NCI-H748 (cell line): ENCODE results near the gene PRMT5.
"Not testable (repeated sequence)": the region's sequence is repeated elsewhere in the genome, so short reads cannot be mapped to it uniquely, and the experiment has no call there.

ENCODE experiments used
- DNase-seq: peaks from one replicate; lab custom pipeline; 2025; ENCODE audit not compliant: unreplicated experiment; lab: John Stamatoyannopoulos, UW

PRMT5 gene

DNA sequence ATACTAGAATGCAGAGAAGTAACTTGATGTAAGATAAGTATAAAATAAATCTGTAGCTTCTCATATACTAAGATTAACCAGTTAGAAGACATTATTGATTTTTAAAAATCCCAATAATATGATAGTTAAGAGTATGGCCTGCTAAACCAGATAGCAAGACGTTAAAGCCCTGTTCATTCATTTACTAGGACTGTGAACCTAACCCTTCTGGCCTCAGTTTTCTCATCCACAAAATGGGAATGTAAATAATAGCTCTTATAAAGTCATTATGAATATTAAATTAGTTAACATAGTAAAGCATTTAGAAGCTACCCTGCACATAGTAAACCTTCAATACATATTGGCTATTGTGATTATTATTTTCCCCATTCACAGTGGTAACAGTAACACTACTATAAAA lies 6.0 kb upstream of the PRMT5 start:
- no peak for DNase-seq

GRCh38 chr14:22932146-22932545 lies 3.0 kb upstream of the PRMT5 start:
- no peak for DNase-seq

DNA sequence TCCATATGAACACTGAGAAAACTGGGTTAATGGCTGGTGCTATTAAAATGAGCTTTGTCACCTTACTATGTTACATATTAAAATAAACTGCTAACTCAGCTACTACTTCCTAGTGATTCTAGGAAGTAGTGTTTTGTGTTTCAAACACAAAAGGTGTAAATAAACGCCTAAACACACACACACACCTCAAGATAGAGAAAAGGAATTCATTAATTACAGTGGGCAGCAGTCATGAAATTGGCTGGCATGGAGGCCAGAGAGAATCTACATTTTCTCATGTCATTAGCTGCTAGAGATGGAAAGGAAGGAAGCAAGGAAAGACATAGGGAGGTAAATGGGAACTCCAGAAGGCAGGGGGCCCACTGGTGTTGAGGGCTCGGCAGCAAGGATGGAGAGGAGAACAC lies 787 bp upstream of the PRMT5 start:
- DNase-seq: no peak

DNA sequence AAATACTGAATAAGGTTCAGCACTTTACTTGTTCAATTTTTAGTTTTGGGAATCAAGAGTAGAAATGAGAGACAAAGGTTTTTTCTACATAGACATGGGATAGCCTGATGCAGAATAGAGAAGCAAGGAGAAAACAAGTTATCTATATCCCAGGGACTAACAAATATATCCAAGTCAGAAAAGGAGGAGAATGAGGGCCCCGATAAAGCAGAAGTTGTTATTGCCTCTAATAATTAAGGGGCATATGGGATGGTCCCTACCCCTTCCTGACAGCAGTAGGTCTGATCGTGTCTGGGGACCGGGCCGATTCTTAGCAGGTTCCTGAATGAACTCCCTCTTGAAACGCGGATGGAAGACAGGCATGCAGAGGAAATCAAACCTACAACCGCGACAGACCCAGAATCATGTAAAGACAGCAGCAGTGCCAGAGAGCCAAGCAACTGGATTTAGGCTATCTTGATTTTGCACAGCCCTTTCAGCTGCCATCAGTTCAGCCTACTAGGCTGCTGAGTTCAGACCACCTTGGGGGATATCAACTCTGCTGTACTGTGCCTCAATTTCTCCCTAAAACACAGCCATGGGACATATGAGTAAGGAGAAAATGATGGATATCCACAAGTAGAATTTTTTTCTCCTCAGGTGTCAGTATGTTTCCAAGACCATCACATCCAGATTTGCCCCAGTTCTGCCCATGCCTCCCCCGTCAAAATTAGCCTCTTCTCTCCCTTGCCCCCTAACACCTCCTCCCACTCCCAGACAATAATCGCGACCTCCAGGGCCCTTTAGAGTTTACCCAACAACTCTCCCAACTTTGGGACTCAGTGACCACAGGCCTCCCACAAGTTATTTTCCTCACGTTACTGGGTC lies 706 bp downstream of the PRMT5 start:
- no peak for DNase-seq

- DNase-seq: no peak
Measured at GRCh38 chr14:22926316-22926715, 2.9 kb downstream of the PRMT5 start.

DNA sequence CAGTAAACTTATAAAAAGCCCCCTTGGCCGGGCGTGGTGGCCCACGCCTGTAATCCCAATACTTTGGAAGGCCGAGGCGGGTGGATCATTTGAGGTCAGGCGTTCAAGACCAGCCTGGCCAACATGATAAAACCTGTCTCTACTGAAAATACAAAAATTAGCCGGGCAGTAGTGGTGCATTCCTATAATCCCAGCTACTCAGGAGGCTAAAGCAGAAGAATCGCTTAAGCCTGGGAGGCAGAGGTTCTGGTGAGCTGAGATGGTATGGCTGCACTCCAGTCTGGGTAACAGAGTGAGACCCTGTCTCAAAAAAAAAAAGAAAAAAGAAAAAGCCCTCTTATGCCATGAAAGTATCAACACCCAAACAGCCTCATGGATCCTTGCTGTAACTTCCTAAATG lies 3.7 kb downstream of the PRMT5 start:
- no peak for DNase-seq

GRCh38 chr14:22923746-22924145 lies 5.4 kb downstream of the PRMT5 start:
- no peak for DNase-seq

GRCh38 chr14:22922294-22922693 lies 6.9 kb downstream of the PRMT5 start:
- DNase-seq: no peak

DNA sequence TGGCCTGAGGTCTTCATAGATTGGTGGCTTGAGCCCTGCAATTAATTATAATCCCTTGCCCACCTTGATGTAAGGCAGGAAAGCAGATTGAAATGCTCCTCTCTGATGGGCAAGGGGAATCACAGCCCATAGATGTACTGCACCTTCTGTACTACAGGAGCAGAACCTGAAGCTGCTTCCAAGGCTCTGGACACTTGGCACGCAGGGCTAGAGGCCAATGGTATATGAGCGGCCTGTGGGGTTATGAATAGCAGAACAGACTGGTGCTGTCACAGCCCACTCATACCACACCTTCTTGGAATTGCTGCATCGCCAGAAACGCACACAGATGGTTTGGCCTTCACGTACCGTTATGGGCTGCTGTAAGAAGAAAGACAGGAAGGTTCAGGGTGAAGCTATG lies 8.5 kb downstream of the PRMT5 start:
- DNase-seq: no peak

DNA sequence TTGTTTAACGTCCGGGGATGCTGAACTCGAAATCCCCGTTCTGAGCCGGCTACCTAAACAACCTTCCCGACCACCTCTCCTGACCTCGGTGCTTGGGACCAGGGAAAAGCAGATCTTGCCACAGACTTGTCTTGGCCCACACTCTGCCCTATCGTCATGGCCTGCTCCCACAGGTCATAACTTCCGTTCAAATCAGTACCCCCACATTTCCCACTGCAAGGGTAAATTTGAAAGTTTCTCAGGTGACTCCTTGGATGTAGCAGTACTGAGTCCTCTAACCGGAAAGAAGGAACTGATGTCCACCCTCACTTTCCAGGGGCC lies 9.6 kb downstream of the PRMT5 start:
- no peak for DNase-seq

GRCh38 chr14:22918804-22919600 lies 10.2 kb downstream of the PRMT5 start, which contains the start of gene RBM23:
Gene RBM23, minus strand, starts transcription at chr14:22919149.
- DNase-seq: peak; percentile 100

GRCh38 chr14:22915886-22916521 lies 13.2 kb downstream of the PRMT5 start:
- DNase-seq: no peak

DNA sequence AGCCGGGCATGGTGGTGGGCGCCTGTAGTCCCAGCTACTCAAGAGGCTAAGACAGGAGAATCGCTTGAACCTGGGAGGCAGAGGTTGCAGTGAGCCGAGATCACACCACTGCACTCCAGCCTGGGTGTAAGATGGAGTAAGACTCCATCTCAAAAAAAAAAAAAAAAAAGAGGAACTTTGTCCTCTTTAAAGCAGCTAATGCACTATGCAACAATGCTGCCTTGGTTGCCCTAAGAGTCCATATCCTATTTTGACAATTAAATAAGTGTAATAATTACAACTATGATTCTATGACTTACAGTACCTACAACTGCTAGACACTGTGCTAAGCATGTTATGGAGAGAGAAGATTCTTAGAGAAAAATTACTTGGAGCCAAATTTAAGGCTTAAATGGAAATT lies 14.3 kb downstream of the PRMT5 start:
- DNase-seq: not testable (repeated sequence)

DNA sequence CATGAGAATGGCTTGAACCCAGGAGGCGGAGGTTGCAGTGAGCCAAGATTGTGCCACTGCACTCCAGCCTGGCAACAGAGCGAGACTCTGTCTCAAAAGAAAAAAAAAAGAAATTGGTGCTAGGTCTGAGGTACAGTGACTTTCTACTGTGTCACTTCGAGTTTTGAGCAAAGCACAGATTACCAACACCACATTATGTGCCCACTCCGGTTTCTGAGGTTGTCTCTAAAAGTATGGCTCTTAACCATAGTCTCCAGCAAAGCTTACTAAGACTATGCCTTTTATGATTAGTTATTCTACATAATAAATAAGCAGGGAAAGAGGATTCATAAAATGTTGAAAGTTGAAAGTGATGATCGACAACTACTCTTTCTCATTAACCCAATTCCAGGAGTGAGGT lies 18.3 kb downstream of the PRMT5 start:
- no peak for DNase-seq

DNA sequence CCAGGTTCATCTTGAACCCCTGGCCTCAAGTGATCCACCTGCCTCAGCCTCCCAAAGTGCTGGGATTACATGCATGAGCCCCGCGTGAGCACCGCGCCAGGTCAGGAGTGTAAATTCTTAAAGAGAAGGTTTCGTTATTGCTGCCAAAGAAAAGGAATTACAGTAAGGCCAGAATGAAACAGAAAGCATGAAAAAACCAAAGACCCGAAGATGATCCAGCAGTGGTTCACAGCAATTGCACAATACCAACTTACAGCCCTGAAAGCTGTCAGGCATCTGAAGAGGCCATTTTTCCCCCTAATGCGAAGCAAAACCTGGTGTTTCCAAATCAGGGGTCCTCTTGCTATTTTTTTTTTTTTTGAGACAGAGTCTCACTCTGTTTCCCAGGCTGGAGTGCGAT lies 20.6 kb downstream of the PRMT5 start:
- no peak for DNase-seq

DNA sequence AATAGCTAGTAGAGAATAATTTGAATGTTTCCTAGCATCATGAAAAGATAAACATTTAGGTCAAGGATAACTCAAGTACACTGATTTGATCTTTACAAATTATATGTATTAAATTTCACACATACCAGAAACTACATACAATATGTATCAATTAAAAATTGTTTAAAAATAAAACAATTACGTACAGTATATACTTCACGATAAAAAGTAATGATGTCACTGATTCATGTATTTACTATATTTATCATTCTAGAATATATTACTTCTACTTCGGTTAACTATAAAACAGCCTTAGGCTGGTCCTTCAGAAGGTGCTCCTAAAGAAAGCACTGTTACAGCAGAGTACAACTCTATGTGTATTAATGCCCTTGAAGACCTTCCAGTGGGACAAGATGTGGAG lies 21.7 kb downstream of the PRMT5 start:
- no peak for DNase-seq

DNA sequence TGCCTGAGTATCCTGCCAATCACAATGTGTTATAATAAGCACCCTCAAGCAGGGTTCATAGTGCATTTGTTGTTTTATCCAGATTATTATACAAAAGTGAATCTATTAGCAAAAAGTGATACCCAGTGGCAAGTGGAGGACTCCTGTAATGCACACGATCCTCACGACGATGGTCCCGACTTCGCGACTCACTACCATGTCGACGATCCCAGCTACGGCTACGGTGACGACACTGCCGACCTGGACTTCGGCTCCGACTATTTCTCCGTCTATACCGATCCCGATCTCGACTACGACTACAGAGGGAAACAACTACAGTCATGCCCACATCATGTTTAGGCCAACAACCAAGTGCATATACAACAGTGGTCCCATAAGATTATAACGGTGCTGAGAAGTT lies 23.1 kb downstream of the PRMT5 start:
- no peak for DNase-seq

DNA sequence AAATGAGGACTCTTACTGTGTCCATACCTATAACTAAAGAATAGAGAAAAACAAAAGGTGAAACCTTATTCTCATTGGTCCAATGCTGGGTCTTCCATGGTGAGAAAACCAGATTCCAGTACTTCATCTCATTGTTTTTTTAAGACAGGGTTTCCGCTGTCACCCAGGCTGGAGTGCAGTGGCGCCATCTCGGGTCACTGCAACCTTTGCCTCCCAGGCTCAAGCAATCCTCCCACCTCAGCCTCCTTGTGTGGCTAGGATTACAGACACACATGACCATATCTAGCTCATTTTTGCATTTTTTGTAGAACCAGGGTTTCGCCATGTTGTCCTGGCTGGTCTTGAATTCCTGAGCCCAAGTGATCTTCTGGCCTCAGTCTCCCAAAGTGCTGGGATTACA lies 23.5 kb downstream of the PRMT5 start:
- no peak for DNase-seq

DNA sequence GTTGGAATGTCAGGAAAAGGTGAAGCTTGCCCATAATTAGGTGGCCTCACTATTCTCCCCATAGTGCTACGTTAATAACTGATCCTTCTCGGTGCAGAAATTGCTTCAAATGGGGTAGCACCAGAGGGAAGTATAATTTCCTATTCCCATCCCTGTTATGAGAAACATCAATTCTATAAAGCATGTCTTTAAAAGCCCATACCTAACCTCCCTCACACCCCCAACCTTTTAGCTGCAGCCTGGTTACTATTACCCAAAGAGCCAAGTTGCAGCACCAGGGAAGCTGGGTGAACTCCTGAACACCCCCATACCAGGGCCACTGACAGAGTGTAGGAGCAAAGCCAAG lies 25.5 kb downstream of the PRMT5 start:
- DNase-seq: no peak

DNA sequence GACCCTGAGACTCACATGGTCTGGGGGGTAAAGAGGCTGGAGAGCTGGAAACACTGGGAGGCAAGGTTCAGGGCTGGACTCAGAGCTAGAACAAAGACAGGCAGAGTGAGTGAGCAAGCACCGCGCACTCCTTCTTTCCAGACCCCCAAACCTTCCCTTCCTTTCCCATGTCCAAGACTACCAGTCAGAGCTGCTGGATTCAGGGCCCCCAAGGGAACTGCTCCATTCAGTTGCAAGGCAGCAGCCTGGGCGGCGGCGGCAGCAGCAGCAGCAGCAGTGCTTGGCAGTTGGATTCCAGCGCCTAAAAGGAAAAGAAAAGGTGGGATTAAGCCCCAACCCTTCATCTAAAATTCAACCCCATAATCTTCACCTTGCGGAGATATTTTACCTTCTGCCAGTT lies 27.4 kb downstream of the PRMT5 start:
- DNase-seq: no peak

DNA sequence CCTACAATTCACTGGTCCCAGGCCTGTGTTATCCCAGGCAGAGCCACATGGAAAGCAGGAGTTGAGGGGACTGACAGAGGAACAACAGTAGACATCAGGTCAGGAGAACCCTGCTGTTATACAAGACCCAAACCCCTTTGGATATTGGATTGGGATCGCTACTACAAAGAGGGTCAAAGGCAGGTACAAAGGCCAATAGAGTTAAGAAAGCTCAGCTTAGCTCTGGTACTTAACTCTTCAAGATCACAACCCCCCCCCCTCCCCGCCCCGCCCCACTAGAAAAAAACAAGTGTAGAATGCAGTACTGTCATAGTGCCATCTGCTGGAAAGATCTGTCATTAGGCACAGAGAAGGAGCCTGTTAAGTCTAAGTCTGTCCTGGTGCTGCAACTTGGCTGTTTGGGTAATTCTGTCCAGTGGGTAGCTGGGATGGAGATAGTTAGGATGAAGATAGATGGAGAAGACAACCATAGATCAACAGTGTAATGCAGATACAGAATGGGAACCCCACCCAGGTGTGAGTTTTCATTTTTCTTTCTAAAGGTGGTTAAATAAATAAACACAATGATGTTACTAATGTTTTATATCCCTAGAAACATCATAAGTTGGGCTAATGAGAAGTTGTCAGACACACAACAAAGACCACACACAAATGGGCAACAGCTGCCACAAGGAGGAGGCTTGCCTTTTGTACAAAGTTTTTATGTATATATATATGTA lies 28.9 kb downstream of the PRMT5 start:
- DNase-seq: peak; percentile 21
